Measurements from ENCODE around the gene EXOC3L4. TPM values are rescaled to one million over a fixed set of nuclear protein-coding genes. Genes with fewer than 3 reads are reported as not detected.

Gene EXOC3L4
- polyA plus RNA-seq, 1 of the 3 experiments (the other 2 are of a cell fraction) = 0.46 TPM

DNA sequence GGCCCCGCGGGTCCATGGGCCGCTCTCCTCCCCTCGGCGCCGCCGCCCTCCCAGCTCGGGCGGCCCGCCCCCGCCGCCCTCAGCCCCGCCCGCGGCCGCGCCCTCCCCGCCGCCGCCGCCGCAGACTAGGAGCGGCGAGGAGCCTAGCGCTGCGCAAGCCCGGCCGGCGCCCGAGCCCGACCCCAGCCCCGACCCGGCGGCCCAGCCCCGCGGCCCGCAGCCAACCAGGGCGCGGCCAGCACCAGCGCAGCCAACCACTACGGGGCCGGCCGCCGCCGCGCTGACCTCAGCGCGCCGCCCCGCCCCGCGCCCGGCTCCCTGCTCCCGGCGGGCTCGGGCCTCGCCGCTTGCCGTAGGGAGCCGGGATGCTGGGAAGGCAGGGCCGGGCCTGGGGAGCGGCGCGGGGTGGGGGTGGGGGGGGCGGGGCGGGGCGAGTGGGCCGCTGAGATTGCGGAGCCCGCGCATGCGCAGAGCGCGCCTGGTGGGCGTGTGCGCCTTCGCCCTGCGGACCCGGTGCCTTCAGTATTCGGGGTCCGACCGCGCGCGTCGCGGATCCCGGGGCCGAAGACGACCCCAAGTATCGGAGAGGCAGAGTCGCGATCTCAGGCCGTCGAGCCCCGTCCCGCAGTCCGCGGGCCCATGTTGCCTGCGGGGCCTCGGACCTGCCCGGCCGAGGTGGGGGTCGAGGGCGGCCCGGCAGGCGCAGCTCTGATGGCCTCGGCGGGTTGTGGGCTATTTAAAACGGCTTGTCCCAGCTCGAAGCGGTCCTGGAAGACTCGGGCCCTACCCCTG lies 37.0 kb upstream of the EXOC3L4 start, which contains the start of gene CDC42BPB (continued):
- peak; percentile 61; the same call in 1 of the 2 replicates for TF ChIP-seq MXI1 (IDR thresholded peaks at IDR 0.05; ENCODE audit: low read depth, low read length)
- TF ChIP-seq, protein P1, sequence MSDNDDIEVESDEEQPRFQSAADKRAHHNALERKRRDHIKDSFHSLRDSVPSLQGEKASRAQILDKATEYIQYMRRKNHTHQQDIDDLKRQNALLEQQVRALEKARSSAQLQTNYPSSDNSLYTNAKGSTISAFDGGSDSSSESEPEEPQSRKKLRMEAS (IDR thresholded peaks at IDR 0.05; ENCODE audit: low read depth) = 0 out of 2 replicates have a peak, but pooled peaks have one; percentile 34
- TF ChIP-seq EP300 (IDR thresholded peaks at IDR 0.05; ENCODE audit: borderline replicate concordance in 1 of 2, low read depth in 1 of 2, low read length in 1 of 2) = no peak
- TF ChIP-seq ELF1 (IDR thresholded peaks at IDR 0.05) = no peak
- TF ChIP-seq, protein P2, sequence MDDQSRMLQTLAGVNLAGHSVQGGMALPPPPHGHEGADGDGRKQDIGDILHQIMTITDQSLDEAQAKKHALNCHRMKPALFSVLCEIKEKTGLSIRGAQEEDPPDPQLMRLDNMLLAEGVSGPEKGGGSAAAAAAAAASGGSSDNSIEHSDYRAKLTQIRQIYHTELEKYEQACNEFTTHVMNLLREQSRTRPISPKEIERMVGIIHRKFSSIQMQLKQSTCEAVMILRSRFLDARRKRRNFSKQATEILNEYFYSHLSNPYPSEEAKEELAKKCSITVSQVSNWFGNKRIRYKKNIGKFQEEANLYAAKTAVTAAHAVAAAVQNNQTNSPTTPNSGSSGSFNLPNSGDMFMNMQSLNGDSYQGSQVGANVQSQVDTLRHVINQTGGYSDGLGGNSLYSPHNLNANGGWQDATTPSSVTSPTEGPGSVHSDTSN (IDR thresholded peaks at IDR 0.05) = no peak
- TF ChIP-seq, protein P3, sequence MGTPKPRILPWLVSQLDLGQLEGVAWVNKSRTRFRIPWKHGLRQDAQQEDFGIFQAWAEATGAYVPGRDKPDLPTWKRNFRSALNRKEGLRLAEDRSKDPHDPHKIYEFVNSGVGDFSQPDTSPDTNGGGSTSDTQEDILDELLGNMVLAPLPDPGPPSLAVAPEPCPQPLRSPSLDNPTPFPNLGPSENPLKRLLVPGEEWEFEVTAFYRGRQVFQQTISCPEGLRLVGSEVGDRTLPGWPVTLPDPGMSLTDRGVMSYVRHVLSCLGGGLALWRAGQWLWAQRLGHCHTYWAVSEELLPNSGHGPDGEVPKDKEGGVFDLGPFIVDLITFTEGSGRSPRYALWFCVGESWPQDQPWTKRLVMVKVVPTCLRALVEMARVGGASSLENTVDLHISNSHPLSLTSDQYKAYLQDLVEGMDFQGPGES (IDR thresholded peaks at IDR 0.05; ENCODE audit: low read depth, low read length) = no peak
- TF ChIP-seq YY1 (IDR thresholded peaks at IDR 0.05; ENCODE audit: low read depth) = no peak
- no peak for TF ChIP-seq MEF2A (IDR thresholded peaks at IDR 0.05; ENCODE audit: borderline replicate concordance, low read depth)
- TF ChIP-seq RCOR1 (IDR thresholded peaks at IDR 0.05; ENCODE audit: low read length) = no peak

DNA sequence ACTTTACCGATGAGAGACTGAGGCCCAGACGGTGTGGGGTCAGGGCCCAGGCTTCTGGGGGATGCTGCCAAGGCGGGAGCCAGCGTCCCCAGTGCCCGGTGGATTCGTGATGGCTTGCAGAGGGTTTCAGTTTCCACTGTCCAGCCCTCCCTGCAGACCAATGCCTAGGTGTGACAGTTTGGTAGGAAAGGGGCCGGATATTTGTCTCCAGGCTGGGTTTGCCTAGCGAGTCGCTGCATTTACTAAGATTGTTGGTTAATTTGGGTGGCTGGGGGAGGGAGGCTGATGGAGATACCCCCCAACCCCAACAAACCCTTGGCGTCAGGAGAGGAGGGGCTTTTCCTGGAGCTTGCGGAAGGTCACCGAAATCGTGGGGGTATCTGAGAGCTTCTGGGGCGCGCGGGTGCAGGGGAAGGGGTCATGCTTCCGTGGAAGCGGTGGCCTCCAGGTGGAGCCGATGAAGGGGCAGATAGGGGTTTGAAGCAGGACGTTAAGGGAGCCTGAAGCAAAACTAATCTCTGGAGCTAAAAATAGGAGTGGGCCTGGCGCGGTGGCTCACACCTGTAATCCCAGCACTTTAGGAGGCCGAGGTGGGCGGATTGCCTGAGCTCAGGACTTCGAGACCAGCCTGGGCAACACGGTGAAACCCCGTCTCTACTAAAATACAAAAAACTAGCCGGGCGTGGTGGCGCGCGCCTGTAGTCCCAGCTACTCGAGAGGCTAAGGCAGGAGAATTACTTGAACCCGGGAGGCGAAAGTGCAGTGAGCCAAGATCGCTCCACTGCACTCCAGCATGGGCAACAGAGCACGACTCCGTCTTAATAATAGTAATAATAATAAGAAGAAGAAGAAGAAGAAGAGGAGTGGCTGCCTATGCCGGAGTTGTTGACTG lies 36.1 kb upstream of the EXOC3L4 start:
- H3K27ac ChIP-seq (ENCODE audit: low read depth in 2 of 2, low read length in 1 of 2) = peak overlapping the region; percentile 51 to 71; a peak in 3 of 4 replicates
- H4K20me1 ChIP-seq (ENCODE audit: insufficient read depth) = peaks cover 29% of the 10 kb centered on the region
- TF ChIP-seq TEAD4 (IDR thresholded peaks at IDR 0.05; ENCODE audit: borderline replicate concordance, insufficient read depth) = no peak
- TF ChIP-seq SIN3A (IDR thresholded peaks at IDR 0.05; ENCODE audit: borderline replicate concordance, low read depth, low read length) = peak; percentile 4; the same call in 1 of the 2 replicates
- no peak for TF ChIP-seq TCF12 (IDR thresholded peaks at IDR 0.05)
- TF ChIP-seq RCOR1 (IDR thresholded peaks at IDR 0.05; ENCODE audit: low read length) = no peak
- WGBS (ENCODE audit: low lambda C conversion rate) = 53% methylated on average over 31 of the region's 39 CpGs
- peak overlapping the region; percentile 88 to 99 for H3K4me3 ChIP-seq (ENCODE audit: low read depth in 2 of 2, low read length in 1 of 2)
- H3K4me2 ChIP-seq = peak overlapping the region; percentile 94
- H3K9ac ChIP-seq = peak overlapping the region; percentile 81
- H3K79me2 ChIP-seq (ENCODE audit: insufficient read depth) = peaks cover 57% of the 10 kb centered on the region
- peaks cover 5 to 13% of the 10 kb centered on the region in 2 experiments for H3K36me3 ChIP-seq (replicated peaks in 1 of 2; ENCODE audit: control insufficient read depth in 1 of 2, insufficient read depth in 2 of 2, low read length in 1 of 2)
- no peaks in the 10 kb centered on the region for H3K9me3 ChIP-seq
- peak; percentile 65 for DNase-seq
- ChIA-PET CTCF (interaction anchor here (0.6 to 3.5 kb wide), 5 partner anchors 11 to 86 kb away, joined by 3 to 18 read pairs (median 3); no protein-coding TSS in a partner anchor), POLR2A (no interaction called here)
- H2AFZ ChIP-seq (ENCODE audit: low read depth) = peak overlapping the region; percentile 94; the same call in 1 of the 2 replicates
- H3K4me1 ChIP-seq (ENCODE audit: control insufficient read depth in 1 of 2, insufficient read depth in 2 of 2, low read depth in 1 of 2, low read length in 1 of 2) = peaks cover 23 to 26% of the 10 kb centered on the region in 2 experiments; a peak in 3 of 4 replicates
- H3F3A ChIP-seq (replicated peaks; ENCODE audit: insufficient read depth) = peaks cover 7% of the 10 kb centered on the region
- no peaks in the 10 kb centered on the region for H3K27me3 ChIP-seq (ENCODE audit: insufficient read depth)
- H3K9me2 ChIP-seq = no peaks in the 10 kb centered on the region

Data from SK-N-SH (cell line).